ENCODE measurements around the gene GNG13.
"Not testable (repeated sequence)": the region's sequence is repeated elsewhere in the genome, so short reads cannot be mapped to it uniquely, and the experiment has no call there.

GNG13 gene

DNA sequence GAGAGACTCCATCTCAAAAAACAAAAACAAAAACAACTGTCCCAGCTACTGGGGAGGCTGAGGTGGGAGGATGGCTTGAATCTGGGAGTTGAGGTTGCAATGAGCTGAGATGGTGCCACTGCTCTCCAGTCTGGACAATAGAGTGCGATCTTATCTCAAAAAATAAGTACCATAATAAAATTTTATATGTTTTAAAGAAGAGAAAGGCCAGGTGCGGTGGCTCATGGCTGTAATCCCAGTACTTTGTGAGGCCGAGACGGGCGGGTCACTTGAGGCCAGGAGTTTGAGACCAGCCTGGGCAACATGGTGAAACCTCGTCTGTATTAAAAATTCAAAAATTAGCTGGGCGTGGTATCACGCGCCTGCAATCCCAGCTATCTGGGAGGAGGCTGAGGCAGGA is 23.7 kb downstream of the GNG13 start:
- no peak for DNase-seq (ENCODE audit: low read depth)

DNA sequence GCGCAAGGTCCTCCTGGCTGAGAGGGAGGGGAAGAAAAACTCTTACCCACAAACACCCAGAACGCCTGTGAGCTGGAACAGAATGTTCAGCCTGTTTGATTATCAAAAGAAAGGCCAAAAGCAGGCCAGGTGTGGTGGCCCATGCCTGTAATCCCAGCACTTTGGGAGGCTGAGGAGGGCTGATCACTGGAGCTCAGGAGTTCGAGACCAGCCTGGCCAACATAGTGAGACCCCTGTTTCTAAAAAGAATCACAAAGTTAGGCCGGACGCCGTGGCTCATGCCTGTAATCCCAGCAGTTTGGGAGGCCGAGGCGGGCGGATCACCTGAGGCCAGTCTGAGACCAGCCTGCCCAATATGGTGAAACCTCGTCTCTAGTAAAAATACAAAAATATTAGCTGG is 24.2 kb downstream of the GNG13 start:
- not testable (repeated sequence) for DNase-seq (ENCODE audit: low read depth)

DNA sequence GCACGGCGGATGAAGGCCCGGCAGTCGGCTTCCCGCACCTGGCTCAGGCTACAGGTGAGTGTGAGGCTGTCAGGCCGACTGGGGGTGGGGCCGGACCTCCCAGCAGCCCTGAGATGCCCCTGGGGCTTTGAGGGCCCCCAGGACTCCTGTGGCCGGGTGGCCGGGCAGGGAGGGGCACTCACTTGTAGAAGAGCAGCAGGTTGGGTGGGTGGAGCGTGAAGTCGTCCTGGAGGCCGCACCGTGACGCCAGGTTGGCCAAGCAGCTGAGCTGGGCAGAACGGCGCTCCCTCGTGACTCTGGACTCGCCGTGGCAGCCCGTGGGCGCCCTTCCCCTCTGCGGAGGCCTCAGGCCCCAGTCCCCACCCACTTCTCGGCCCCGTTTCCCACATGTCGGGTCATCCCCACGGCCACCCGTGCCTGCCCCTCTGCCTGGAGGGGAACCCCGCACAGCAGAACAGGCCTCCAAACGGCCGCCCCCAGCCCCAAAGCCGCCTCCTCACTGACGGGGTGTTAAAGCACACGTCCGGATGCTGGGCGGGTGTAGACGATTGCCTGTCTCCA is 25.2 kb downstream of the GNG13 start:
- DNase-seq (ENCODE audit: low read depth) = no peak

DNA sequence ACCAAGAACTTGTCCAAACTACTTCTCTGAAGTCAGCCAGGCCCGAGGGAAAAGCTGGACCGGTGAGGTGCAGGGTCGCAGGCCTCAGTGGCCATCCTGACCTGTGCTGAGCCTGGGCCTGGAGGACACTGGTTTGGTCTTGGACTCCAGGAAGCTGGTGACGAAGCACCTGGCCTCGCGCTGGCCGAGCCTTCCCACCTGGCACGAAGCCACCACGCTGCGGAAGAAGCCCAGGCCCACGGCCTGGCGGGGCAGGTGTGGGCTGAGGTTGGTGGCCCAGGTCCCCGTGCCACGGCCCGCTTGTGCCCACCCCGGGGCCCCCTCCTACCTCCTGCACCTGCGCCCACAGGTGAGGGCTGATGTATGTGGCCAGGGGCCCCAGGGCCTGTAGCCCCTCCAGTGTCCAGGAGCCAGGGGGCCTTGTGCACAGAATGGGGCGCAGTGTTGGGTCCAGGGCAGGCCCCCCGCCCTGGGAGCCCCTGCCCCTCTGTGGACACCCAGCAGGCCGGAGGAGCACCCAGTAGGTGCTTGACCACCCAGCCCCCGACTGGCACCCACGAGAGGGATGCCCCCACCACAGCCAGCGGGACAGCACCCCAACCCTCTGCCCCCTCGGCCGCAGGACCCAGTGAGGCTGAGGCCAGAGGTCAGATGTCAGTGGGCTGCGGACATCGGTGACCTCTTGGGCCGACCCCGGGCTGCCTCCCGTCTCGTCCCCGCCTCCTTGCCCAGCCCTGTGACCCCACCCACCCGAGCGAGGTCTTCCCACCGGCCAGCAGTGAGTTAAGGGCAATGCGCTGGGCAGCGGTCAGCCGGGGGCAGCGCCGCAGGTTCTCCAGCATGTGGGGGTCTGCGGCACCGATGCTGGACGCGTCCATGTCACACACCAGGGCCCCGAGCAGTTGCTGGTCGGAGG is 26.2 kb downstream of the GNG13 start:
- DNase-seq (ENCODE audit: low read depth) = no peak

DNA sequence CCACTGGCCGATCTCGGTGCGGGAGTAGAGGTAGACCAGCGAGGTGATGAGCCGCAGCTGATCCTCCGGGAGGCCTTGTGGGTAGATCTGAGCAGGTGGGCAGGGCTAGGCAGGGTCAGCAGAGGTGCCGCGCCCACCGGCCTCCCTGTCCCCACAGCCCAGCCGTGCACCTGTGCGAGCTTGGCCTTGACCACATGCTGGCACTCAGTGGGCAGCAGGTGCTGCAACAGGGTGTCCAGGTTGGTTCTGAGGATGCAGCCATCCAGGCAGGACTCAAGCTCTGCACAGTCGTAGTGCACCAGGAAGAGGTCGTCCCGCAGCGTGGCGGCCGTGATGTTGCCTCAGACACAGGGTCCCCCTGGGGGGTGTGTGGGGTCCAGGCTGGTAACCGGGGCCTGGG is 27.6 kb downstream of the GNG13 start:
- DNase-seq (ENCODE audit: low read depth) = no peak

DNA sequence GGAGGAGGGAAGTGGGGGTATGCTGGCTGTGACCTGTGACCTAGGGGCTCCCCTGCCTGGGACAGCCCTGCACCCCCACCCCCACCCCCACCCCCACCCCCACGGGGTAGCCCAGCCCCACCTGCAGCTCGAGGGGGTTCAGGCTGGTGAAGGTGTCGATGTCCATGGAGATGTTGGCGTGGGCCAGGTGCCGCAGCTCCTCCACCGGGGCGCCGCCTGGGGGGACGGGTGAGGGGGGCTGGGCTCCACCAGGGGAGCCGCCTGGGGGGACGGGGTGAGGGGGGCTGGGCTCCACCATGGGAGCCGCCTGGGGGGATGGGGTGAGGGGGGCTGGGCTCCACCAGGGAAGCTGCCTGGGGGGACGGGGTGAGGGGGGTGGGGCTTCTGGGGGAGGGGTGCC is 30.1 kb downstream of the GNG13 start:
- DNase-seq (ENCODE audit: low read depth) = no peak

DNA sequence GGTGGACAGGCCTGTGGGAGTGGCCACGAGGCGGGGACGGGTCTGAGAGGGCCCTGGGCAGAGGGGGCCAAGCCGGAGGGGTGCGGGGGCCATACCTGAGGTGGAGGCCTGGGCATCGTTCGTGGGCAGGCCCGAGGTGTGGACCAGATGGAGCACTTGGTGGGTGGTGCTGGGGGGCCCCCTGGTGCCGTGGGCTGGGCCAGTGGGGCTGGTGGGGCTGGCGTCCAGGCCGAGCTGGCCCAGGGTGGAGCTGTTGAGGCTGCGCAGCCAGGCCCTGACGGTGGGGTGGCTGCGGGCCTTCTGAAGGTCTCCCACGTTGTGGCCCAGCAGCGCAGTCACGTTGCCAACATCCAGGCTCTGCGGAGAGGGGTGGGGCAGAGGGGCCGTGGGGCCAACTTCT is 30.6 kb downstream of the GNG13 start:
- DNase-seq (ENCODE audit: low read depth) = no peak

DNA sequence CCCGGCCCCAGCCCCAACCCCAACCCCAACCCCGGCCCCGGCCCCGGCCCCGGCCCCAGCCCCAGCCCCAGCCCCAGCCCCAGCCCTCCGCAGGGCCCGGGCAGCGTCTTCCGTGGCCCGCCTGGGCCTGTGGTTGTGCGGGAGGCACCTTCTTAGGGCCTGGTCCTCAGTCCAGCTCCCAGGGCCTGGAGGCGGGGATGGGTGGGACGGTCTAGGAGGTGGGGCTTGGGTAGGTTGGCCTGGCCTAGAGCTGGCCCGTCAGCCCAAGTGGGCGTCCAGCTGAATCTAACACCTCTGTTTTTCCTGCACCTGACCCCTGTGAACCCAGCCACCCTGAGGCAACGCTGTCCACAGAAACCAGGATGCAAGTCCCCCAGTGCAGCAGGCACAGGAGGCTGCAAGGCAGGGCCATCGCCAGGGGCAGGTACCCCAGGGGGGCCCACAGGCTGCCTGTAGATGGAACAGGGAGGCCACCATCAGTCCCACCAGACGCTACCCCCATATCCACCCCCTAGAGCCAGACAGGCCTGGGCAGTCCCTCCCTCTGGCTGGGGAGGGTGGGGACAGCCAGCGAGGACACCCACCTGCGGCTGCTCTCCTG is 31.2 kb downstream of the GNG13 start:
- no peak for DNase-seq (ENCODE audit: low read depth)

DNA sequence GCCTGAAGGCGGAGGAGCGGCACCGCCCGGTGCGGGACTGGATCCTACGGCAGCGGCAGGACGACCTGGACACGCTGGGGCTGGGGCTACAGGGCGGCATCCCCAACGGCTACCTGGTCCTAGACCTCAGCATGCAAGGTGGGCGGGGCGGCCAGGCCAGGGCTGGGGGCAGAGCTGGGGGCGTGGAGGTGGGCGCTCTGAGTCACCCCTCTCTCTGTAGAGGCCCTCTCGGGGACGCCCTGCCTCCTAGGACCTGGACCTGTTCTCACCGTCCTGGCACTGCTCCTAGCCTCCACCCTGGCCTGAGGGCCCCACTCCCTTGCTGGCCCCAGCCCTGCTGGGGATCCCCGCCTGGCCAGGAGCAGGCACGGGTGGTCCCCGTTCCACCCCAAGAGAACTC is 32.1 kb downstream of the GNG13 start:
- DNase-seq (ENCODE audit: low read depth) = no peak

DNA sequence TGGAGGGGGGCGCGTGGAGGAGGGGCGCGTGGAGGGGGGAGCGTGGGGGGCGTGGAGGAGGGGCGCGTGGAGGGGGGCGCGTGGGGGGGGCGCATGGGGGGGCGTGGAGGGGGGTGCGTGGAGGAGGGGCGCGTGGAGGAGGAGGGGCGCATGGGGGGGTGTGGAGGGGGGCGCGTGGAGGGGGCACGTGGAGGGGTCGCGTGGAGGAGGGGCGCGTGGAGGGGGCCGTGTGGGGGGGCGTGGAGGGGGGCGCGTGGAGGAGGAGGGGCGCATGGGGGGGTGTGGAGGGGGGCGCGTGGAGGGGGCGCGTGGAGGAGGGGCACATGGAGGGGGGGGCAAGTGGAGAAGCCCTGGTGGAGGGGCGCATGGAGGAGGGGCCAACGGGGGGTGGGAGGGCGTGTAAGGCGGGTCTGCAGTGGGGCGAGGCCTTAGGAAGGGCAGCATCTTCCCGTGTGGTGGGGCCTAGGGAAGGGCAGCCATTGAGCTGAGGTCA is 32.7 kb downstream of the GNG13 start:
- DNase-seq (ENCODE audit: low read depth) = no peak

DNA sequence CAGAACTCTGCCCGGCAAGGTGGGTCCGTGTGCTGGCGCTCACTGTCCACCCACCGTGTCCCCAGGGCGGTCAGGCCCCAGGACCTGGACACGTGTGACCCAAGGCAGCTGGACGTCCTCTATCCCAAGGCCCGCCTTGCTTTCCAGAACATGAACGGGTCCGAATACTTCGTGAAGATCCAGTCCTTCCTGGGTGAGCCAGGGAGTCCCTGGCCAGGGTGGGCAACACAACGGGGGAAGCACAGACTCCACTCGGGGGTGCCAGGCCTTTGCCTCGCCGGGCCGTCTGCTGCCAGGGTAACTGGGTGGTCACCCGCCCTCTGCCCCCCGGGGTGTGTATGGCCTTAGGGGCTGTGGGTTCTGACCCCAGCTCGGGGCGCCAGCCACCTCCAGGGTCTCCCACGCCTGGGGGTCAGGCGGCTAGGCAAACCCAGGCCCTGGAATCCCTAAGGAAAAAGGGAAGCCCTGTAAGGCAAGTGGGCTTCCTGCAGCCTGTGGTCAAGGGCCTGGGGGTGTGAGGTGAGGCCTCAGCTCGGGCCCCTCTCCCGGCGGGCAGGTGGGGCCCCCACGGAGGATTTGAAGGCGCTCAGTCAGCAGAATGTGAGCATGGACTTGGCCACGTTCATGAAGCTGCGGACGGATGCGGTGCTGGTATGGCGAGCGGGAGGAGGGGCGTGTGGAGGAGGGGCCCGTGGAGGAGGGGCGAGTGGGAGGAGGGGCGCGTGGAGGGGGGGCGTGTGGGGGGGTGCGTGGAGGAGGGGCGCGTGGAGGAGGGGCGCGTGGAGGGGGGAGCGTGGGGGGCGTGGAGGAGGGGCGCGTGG is 33.5 kb downstream of the GNG13 start:
- DNase-seq (ENCODE audit: low read depth) = no peak

DNA sequence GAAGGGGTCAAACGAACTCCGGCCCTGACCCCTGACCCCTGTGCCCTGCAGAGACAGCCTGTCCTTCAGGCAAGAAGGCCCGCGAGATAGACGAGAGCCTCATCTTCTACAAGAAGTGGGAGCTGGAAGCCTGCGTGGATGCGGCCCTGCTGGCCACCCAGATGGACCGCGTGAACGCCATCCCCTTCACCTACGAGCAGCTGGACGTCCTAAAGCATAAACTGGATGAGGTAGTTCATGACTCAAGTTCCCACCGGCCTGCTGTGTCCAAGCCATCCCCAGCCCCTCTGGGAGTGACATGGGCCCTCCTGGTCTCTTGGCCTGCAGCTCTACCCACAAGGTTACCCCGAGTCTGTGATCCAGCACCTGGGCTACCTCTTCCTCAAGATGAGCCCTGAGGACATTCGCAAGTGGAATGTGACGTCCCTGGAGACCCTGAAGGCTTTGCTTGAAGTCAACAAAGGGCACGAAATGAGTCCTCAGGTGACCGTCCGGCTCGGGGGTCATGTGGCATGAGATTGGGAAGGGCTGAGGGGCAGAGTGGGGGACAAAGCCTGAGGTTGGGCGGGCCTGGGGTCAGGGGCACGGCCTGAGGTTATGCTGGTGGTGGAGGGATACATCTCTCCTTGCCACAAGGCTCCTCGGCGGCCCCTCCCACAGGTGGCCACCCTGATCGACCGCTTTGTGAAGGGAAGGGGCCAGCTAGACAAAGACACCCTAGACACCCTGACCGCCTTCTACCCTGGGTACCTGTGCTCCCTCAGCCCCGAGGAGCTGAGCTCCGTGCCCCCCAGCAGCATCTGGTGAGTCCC is 34.3 kb downstream of the GNG13 start:
- no peak for DNase-seq (ENCODE audit: low read depth)

DNA sequence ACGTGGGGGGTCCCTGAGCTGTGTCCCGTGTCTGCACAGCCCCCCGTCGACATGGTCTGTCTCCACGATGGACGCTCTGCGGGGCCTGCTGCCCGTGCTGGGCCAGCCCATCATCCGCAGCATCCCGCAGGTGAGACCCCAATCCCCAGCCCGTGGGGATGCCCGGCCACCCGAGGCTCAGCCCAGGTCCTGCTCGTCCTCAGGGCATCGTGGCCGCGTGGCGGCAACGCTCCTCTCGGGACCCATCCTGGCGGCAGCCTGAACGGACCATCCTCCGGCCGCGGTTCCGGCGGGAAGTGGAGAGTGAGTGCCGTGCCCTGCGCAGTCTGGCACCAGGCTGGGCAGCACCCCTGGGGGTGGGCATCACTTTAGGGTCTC is 35.1 kb downstream of the GNG13 start:
- DNase-seq (ENCODE audit: low read depth) = no peak

DNA sequence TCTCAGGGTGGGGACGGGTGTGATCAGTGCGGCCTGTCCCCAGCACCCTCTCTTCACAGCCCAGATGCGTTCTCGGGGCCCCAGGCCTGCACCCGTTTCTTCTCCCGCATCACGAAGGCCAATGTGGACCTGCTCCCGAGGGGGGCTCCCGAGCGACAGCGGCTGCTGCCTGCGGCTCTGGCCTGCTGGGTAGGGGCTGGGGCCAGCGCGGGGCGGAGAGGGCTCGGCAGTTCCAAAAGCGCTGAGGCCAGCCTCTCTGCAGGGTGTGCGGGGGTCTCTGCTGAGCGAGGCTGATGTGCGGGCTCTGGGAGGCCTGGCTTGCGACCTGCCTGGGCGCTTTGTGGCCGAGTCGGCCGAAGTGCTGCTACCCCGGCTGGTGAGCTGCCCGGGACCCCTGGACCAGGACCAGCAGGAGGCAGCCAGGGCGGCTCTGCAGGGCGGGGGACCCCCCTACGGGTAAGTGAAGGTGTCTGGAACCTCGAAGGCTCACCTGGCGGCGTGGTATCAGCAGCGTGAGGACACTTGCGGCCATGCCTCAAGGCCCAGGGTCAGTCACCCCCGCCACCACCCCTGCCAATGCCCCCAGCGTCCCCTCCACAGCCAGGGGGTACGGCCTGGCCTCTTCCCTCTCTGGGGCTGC is 35.6 kb downstream of the GNG13 start:
- DNase-seq (ENCODE audit: low read depth) = no peak

DNA sequence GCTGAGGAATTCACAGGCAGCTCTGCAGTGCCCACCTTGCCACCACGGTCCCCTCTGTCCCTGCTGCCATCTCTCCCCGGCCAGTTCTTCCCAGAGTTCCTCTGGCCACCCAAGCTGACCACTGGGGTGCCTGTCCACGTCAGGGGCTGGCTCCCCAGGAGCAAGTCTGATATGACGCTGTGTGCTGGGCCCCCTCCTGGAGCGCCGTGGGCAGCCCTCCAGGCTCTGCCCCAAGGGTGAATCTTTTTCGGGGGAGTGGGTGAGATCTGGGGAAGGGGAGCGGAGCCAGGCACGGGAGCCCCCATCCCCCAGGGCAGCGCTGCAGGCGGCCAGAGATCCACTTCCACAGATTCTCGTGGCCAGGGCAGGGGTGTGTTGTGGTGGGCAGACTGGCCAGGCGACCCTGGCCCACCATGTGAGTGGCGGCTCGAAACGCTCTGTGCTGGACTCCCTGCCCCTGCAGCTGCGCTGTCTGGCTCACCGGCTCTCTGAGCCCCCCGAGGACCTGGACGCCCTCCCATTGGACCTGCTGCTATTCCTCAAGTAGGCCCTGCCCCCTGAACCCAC is 36.3 kb downstream of the GNG13 start:
- DNase-seq (ENCODE audit: low read depth) = no peak

DNA sequence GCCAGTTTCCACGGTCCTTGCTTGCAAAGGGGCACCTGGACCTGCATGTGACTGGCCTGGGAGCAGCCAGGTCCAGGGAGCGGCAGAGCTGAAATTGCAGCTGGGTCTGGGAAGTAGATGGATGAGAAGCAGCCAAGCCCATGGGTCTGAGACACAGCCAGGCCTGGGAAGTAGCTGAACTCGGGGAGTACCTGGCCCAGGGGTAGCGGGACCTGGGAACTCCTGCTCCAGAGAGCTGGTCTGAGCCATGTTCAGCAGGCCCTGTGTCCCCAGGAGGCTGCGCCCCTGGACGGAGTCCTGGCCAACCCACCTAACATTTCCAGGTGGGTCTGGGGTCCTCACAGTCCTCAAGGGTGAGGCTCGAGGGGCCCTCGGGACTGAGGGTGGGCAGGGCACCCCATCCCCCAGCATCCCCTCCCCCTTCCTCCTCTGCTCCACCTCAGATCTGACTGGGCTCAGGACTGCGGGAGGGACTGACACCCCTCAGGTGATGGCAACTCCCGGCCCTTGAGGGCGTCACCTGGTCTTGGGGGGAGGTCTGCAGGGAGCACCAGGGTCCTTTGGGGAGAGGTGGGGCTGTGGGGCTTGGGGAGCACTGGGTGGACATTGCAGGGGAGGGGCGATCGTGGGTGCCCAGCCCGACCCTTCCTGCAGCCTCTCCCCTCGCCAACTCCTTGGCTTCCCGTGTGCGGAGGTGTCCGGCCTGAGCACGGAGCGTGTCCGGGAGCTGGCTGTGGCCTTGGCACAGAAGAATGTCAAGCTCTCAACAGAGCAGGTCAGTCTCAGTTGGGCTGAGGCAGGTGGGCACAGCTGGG is 37.0 kb downstream of the GNG13 start:
- no peak for DNase-seq (ENCODE audit: low read depth)

DNA sequence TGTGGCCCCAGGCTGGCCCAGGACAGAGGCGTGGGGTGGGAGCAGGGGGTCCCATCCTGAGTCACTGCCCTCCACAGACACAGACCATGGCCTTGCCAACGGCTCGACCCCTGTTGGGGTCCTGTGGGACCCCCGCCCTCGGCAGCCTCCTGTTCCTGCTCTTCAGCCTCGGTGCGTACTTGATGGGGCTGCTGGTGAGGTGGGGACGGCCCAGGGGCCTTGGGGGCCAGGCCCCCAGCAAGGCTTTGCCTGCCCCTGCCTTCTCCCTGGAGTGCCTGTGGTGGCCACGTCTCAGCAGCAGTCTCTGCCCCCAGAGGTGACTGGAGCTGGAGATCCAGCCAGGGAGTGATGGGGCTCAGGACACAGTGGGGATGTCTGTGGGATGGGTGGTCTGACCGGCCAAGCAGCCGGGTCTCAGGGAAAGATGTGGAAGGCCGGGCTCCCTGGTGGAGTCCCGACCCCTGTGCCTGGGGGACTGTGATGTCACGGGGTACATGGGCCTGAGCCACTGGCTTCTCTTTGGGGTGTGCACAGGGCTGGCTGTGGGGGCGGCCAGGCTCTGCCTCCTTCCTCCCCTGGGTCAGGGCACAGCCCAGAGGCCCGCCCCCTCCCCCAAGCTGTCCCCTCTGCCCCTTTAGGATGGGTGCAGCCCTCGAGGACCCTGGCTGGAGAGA is 37.8 kb downstream of the GNG13 start:
- no peak for DNase-seq (ENCODE audit: low read depth)

DNA sequence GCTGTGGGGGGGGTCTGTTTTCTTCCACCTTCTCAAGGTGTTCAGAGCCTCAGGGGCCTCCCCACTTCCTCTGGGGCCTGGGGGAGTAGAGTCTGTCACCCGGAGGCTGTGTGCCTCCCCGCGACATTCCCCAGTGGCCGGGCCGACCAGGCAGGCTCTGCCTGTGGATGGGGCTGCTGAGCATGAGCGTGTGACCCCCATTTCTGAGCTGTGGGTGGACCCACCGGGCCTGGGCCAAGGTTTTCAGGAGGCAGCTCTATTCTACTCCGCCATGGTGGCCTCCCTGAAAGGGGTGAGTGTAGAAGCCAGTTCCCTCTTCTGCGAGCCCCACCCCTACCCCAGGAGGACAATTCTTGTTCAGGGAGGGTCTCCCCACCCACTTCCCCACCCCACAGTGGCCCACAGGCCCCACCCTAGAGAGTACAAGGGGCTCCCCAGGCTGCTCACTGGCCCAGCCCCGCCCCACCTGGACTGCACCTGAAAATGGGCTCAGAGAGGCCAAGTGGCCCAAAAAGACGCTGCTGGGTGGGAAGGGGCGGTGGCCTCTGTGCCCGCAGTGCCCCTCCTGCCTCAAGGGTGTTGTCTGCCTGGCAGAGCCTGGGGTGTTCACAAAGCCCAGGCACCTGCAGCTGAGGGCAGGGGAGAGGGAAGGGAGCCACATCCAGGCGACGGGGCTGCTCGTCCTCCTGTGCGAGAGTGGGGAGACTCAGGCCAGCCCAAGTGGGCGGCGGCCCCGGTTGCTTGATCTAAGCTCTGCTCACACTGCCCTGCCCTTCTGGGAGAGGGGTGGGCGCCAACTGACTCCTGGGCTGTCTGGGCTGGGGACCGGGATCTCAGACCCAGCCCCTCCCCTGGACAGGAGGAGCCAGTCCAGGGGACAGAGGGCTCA is 38.7 kb downstream of the GNG13 start:
- no peak for DNase-seq (ENCODE audit: low read depth)
